GM23338 (cell line): Measurements from ENCODE around the gene JMJD1C. TPM values are rescaled to one million over a fixed set of nuclear protein-coding genes. Genes with fewer than 3 reads are reported as not detected.

ENCODE experiments used
- ATAC-seq: fragments of 200-7000 bp; cut with Tn5 transposase; 3 replicates; pipeline ENCODE4 v1.9.1; 2020
- DNase-seq: peaks from one replicate; pipeline ENCODE4 v3.0.0-alpha.2; 2015; ENCODE audit warnings: low spot score
- H2AFZ ChIP-seq: fragments of 200-600 bp; sonication (generic); 2 replicates; pipeline ENCODE4 v1.8.0; 2016; ENCODE audit warnings: antibody characterized with exemption, mild to moderate bottlenecking, moderate library complexity
- H3F3A ChIP-seq: fragments of 200-600 bp; sonication (generic); replicated peaks from 2 replicates; pipeline ENCODE4 v1.8.0; 2017; ENCODE audit warnings: antibody characterized with exemption, mixed run types, low read depth
- H3K27ac ChIP-seq: fragments of 200-600 bp; sonication (generic); 2 replicates; pipeline ENCODE4 v1.6.1; 2016; ENCODE audit warnings: low read depth
- H3K27me3 ChIP-seq: fragments of 200-600 bp; sonication (generic); 2 replicates; pipeline ENCODE4 v1.8.0; 2016; ENCODE audit warnings: mild to moderate bottlenecking, mixed run types, moderate library complexity; ENCODE audit not compliant: insufficient read depth
- H3K36me3 ChIP-seq: fragments of 200-600 bp; sonication (generic); 2 replicates; pipeline ENCODE4 v1.8.0; 2016; ENCODE audit warnings: mild to moderate bottlenecking; ENCODE audit not compliant: insufficient read depth
- H3K4me1 ChIP-seq: fragments of 200-600 bp; sonication (generic); 2 replicates; pipeline ENCODE4 v1.8.0; 2016; ENCODE audit warnings: mild to moderate bottlenecking, moderate library complexity; ENCODE audit not compliant: insufficient read depth
- H3K4me2 ChIP-seq: fragments of 200-600 bp; sonication (generic); 2 replicates; pipeline ENCODE4 v1.7.1; 2017; ENCODE audit warnings: mixed run types
- H3K4me3 ChIP-seq: fragments of 200-600 bp; sonication (generic); 2 replicates; pipeline ENCODE4 v1.6.1; 2016; ENCODE audit warnings: mixed run types
- H3K79me2 ChIP-seq: fragments of 200-600 bp; sonication (generic); replicated peaks from 2 replicates; pipeline ENCODE4 v1.8.0; 2017; ENCODE audit warnings: mild to moderate bottlenecking; ENCODE audit not compliant: insufficient read depth
- H3K9me2 ChIP-seq: fragments of 200-600 bp; sonication (generic); 2 replicates; pipeline ENCODE4 v1.8.0; 2017; ENCODE audit not compliant: insufficient read depth
- H4K20me1 ChIP-seq: fragments of 200-600 bp; sonication (generic); replicated peaks from 2 replicates; pipeline ENCODE4 v1.8.0; 2017; ENCODE audit warnings: mild to moderate bottlenecking; ENCODE audit not compliant: insufficient read depth
- H3K27ac Mint-ChIP-seq: 2 replicates; pipeline ENCODE4 v1.8.0; 2020; ENCODE audit warnings: inconsistent platforms, mild to moderate bottlenecking, moderate library complexity, mixed read lengths
- H3K27me3 Mint-ChIP-seq: 3 replicates; pipeline ENCODE4 v1.8.0; 2022; ENCODE audit warnings: low read depth, mild to moderate bottlenecking, moderate library complexity, mixed read lengths, inconsistent platforms; ENCODE audit not compliant: insufficient read depth, poor library complexity
- H3K36me3 Mint-ChIP-seq: 3 replicates; pipeline ENCODE4 v1.8.0; 2021; ENCODE audit warnings: low read depth, mild to moderate bottlenecking, inconsistent platforms, moderate library complexity, mixed read lengths
- H3K4me1 Mint-ChIP-seq: 3 replicates; pipeline ENCODE4 v1.8.0; 2020; ENCODE audit warnings: mild to moderate bottlenecking, inconsistent platforms, mixed read lengths
- H3K4me3 Mint-ChIP-seq: 3 replicates; pipeline ENCODE4 v1.8.0; 2021; ENCODE audit warnings: moderate library complexity, mild to moderate bottlenecking, inconsistent platforms, mixed read lengths
- H3K9me3 Mint-ChIP-seq: 3 replicates; pipeline ENCODE4 v1.8.0; 2020; ENCODE audit warnings: moderate library complexity, mild to moderate bottlenecking, inconsistent platforms, mixed read lengths
- REST ChIP-seq: IDR thresholded peaks from one replicate; pipeline ENCODE4 v1.6.1; 2018; ENCODE audit warnings: antibody characterized with exemption; ENCODE audit not compliant: unreplicated experiment
- STAT1 ChIP-seq: IDR thresholded peaks from one replicate; pipeline ENCODE4 v1.6.1; 2016; ENCODE audit warnings: antibody characterized with exemption; ENCODE audit not compliant: unreplicated experiment
- ZNF114 ChIP-seq: fragments of 250-450 bp; sonication (Bioruptor Pico); IDR thresholded peaks from 2 replicates; pipeline ENCODE4 v1.5.0; 2020; ENCODE audit warnings: mild to moderate bottlenecking, moderate library complexity
- ZNF331 ChIP-seq: fragments of 250-450 bp; sonication (Bioruptor Pico); IDR thresholded peaks from 2 replicates; pipeline ENCODE4 v1.5.0; 2020; ENCODE audit warnings: low read depth, mild to moderate bottlenecking, moderate library complexity
- polyA plus RNA-seq: library from polyadenylated mRNA; unstranded; fragments of >200 nt; fragmentation: Nextera tagmentation; extraction: Ambion mirVana; gene quantifications from 2 replicates; pipeline ENCODE4 v1.2.1, GENCODE V29; 2016
- total RNA-seq: library from RNA; depleted of rRNA; stranded (reverse); fragments of >200 nt; shearing (Covaris generic); gene quantifications from 2 replicates; pipeline ENCODE4 v1.2.3, GENCODE V29; 2014
- TF ChIP-seq, protein P1 (sequence below): fragments of 250-450 bp; sonication (Bioruptor Pico); IDR thresholded peaks from 2 replicates; pipeline ENCODE4 v1.5.0; 2020; ENCODE audit warnings: mild to moderate bottlenecking, moderate library complexity

JMJD1C gene
- total and polyA plus RNA-seq, 2 experiments from 2014 or later = 333 to 435 TPM

- peaks cover 22% of the 10 kb centered on the region for H3K79me2 ChIP-seq
- H3K4me2 ChIP-seq = no peak overlapping the region
- DNase-seq (peak; percentile 25), ATAC-seq (no peak)
- Mint-ChIP-seq H3K9me3 (no peaks in the 10 kb centered on the region), H3K4me3 (no peak overlapping the region), H3K27ac (no peak overlapping the region), H3K27me3 (no peaks in the 10 kb centered on the region), H3K4me1 (peaks cover 4% of the 10 kb centered on the region; the same call in 2 of the 3 replicates), H3K36me3 (no peaks in the 10 kb centered on the region; the same call in 2 of the 3 replicates)
- no peaks in the 10 kb centered on the region for H4K20me1 ChIP-seq
- H3F3A ChIP-seq = no peaks in the 10 kb centered on the region
- H3K36me3 ChIP-seq = no peaks in the 10 kb centered on the region
- no peaks in the 10 kb centered on the region; the same call in 1 of the 2 replicates for H3K4me1 ChIP-seq
- H3K27ac ChIP-seq = no peak overlapping the region
- H3K4me3 ChIP-seq = no peak overlapping the region
- no peaks in the 10 kb centered on the region for H3K9me2 ChIP-seq
- no peak overlapping the region for H2AFZ ChIP-seq
- no peak for TF ChIP-seq STAT1
- no peak for TF ChIP-seq ZNF114 (CRISPR knock-in tag)
- TF ChIP-seq REST = no peak
- TF ChIP-seq, protein P1, sequence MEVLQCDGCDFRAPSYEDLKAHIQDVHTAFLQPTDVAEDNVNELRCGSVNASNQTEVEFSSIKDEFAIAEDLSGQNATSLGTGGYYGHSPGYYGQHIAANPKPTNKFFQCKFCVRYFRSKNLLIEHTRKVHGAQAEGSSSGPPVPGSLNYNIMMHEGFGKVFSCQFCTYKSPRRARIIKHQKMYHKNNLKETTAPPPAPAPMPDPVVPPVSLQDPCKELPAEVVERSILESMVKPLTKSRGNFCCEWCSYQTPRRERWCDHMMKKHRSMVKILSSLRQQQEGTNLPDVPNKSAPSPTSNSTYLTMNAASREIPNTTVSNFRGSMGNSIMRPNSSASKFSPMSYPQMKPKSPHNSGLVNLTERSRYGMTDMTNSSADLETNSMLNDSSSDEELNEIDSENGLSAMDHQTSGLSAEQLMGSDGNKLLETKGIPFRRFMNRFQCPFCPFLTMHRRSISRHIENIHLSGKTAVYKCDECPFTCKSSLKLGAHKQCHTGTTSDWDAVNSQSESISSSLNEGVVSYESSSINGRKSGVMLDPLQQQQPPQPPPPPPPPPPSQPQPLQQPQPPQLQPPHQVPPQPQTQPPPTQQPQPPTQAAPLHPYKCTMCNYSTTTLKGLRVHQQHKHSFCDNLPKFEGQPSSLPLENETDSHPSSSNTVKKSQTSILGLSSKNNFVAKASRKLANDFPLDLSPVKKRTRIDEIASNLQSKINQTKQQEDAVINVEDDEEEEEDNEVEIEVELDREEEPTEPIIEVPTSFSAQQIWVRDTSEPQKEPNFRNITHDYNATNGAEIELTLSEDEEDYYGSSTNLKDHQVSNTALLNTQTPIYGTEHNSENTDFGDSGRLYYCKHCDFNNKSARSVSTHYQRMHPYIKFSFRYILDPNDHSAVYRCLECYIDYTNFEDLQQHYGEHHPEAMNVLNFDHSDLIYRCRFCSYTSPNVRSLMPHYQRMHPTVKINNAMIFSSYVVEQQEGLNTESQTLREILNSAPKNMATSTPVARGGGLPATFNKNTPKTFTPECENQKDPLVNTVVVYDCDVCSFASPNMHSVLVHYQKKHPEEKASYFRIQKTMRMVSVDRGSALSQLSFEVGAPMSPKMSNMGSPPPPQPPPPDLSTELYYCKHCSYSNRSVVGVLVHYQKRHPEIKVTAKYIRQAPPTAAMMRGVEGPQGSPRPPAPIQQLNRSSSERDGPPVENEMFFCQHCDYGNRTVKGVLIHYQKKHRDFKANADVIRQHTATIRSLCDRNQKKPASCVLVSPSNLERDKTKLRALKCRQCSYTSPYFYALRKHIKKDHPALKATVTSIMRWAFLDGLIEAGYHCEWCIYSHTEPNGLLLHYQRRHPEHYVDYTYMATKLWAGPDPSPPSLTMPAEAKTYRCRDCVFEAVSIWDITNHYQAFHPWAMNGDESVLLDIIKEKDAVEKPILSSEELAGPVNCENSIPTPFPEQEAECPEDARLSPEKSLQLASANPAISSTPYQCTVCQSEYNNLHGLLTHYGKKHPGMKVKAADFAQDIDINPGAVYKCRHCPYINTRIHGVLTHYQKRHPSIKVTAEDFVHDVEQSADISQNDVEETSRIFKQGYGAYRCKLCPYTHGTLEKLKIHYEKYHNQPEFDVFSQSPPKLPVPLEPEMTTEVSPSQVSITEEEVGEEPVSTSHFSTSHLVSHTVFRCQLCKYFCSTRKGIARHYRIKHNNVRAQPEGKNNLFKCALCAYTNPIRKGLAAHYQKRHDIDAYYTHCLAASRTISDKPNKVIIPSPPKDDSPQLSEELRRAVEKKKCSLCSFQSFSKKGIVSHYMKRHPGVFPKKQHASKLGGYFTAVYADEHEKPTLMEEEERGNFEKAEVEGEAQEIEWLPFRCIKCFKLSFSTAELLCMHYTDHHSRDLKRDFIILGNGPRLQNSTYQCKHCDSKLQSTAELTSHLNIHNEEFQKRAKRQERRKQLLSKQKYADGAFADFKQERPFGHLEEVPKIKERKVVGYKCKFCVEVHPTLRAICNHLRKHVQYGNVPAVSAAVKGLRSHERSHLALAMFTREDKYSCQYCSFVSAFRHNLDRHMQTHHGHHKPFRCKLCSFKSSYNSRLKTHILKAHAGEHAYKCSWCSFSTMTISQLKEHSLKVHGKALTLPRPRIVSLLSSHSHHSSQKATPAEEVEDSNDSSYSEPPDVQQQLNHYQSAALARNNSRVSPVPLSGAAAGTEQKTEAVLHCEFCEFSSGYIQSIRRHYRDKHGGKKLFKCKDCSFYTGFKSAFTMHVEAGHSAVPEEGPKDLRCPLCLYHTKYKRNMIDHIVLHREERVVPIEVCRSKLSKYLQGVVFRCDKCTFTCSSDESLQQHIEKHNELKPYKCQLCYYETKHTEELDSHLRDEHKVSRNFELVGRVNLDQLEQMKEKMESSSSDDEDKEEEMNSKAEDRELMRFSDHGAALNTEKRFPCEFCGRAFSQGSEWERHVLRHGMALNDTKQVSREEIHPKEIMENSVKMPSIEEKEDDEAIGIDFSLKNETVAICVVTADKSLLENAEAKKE (CRISPR knock-in tag) = no peak
- TF ChIP-seq ZNF331 = no peak
- no peaks in the 10 kb centered on the region for H3K27me3 ChIP-seq
Observed at GRCh38 chr10:63365976-63366765, 99.6 kb downstream of the JMJD1C start.
